Vagina (tissue), 2 donors: ENCODE results near the gene HEATR3.

ENCODE experiments used
- POLR2AphosphoS5 ChIP-seq, 2 donors: sonication (generic); formaldehyde crosslinking; IDR thresholded peaks; one replicate each; pipeline ENCODE4 v1.9.0; 2017; ENCODE audit warnings: antibody characterized with exemption in 2 of 2, mild to moderate bottlenecking in 2 of 2, low read depth in 1 of 2; ENCODE audit not compliant: insufficient read depth in 1 of 2
- TF ChIP-seq, protein P1 (sequence below), 3 experiments: fragments of 450-650 bp in 2 of 3; fragments of 200-600 bp in 1 of 3; sonication (generic) in 1 of 3; IDR thresholded peaks; one replicate each; pipeline ENCODE4 v1.5.1; 2017 to 2019; ENCODE audit warnings: antibody characterized with exemption in 3 of 3, mild to moderate bottlenecking in 2 of 3, moderate library complexity in 2 of 3

- no peak for TF ChIP-seq POLR2AphosphoS5 (IDR thresholded peaks at IDR 0.05; ENCODE audit: insufficient read depth in 1 of 2, low read depth in 1 of 2)
- TF ChIP-seq, protein P1, sequence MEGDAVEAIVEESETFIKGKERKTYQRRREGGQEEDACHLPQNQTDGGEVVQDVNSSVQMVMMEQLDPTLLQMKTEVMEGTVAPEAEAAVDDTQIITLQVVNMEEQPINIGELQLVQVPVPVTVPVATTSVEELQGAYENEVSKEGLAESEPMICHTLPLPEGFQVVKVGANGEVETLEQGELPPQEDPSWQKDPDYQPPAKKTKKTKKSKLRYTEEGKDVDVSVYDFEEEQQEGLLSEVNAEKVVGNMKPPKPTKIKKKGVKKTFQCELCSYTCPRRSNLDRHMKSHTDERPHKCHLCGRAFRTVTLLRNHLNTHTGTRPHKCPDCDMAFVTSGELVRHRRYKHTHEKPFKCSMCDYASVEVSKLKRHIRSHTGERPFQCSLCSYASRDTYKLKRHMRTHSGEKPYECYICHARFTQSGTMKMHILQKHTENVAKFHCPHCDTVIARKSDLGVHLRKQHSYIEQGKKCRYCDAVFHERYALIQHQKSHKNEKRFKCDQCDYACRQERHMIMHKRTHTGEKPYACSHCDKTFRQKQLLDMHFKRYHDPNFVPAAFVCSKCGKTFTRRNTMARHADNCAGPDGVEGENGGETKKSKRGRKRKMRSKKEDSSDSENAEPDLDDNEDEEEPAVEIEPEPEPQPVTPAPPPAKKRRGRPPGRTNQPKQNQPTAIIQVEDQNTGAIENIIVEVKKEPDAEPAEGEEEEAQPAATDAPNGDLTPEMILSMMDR (IDR thresholded peaks at IDR 0.05), result no peak
Observed at GRCh38 chr16:50045412-50045811, 20.4 kb upstream of the HEATR3 start.
